GM18498 (cell line): ENCODE data around the gene TYW1B.
"Not testable (repeated sequence)": the region's sequence is repeated elsewhere in the genome, so short reads cannot be mapped to it uniquely, and the experiment has no call there.

ENCODE experiments used
- ATAC-seq: cut with Tn5 transposase; IDR thresholded peaks from one replicate; pipeline ENCODE4 v1.9.1; 2021; ENCODE audit warnings: mild to moderate bottlenecking, moderate library complexity; ENCODE audit not compliant: unreplicated experiment

The TYW1B gene

DNA sequence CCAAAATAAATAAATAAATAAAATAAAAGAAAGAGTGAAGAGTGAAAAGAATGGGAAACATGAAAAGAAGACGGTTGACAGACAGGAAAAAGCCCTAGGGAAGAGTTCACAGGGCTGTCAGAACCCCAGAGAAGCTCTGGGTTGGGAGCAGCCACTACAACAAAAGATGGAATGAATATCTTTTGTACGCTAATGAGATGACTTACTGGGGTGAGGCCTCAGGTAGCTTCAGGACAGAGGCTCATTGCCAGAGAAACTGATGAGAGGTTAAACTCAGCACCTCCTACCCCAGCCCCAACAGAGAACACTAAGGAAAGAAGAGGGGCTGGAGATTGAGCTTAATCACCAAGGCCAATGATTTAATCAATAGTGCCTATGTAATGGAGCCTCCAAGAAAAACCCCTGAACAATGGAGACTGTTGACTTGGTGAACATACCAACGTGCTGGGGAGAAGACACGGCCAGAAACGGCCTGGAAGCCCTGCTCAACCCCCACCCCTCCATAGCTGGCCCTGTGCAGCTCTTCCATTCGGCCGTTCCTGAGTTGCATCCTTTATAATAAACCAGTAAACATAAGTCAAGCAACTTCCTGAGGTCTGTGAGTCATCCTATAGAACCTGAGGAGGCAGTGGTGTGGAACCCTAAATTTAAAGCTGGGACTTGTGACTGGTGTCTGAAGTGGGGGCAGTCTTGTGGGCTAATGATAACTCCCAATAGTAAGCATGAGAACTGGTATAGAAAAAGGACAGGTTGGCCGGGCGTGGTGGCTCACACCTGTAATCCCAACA lies 11.4 kb downstream of the TYW1B start:
- ATAC-seq: not testable (repeated sequence)

GRCh38 chr7:72810437-72810836 lies 17.6 kb downstream of the TYW1B start:
- not testable (repeated sequence) for ATAC-seq

DNA sequence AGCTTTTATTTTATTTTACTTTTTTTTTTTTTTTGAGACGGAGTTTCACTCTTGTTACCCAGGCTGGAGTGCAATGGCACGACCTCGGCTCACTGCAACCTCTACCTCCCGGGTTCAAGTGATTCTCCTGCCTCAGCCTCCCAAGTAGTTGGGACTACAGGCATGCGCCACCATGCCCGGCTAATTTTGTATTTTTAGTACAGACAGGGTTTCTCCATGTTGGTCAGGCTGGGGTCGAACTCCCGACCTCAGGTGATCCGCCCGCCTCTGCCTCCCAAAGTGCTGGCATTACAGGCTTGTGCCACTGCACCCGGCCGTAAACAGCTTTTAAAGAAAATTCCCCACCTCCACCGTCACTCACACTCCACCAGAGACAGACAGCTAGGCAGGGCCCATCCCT lies 19.5 kb downstream of the TYW1B start:
- ATAC-seq: not testable (repeated sequence)

DNA sequence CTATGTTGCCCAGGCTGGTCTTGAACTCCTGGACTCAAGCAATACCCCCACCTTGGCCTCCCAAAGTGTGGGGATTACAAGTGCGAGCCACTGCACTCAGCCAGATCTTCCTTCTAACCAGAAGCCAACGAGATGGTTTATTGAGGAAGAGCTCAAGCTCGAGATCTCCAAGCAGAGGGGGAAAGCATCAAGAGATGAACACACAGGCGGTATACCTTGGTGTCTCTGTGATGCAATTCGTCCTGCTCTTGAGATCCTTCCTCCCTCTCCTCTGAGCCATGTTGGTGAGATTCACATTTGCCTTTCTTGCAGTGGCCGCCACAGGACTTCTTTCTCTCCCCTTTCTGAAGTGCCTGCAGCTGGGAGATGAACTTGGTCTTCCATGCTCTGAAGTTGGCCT lies 21.1 kb downstream of the TYW1B start:
- not testable (repeated sequence) for ATAC-seq

DNA sequence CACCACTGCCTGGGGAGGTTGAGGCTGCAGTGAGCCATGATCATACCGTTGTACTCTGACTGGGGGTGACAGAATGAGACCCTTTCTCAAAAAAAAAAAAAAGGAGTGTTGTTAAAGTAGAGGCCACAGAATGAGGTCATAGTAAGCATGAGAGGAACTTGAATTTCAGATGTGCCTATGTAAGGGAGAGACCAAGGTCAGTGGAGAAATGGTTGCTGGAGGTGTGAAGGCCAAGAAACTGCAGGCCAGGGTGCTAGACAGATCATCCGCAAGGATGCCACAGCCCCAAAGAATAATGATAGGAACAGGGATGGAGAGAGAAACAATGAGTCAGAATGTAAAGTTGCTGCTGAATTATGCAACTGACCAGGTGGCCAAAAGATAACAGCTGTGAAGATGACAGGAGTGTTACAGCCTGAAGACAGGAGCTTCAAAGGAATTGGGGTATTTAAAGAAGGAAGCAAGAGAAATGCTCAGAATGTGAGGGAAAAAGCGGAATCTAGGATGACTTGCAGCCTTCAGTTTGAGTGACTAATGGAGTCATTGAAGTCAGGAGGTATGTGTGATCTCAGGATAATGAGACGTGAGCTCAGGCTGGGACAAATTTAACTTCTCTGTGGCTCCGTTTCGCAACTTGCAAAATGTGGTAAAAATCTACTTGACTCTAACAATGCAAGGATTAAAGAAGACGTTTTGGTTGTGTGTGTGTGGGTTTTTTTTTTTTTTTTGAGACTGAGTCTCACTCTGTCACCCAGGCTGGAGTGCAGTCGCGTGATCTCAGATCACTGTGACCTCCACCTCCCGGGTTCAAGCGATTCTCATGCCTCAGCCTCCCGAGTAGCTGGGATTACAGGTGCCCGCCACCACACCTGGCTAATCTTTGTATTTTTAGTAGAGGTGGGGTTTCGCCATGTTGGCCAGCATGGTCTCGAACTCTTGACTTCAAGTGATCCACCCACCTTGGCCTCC lies 22.2 kb downstream of the TYW1B start:
- ATAC-seq: no peak

- not testable (repeated sequence) for ATAC-seq
Measured at GRCh38 chr7:72803778-72804177, 24.2 kb downstream of the TYW1B start.

GRCh38 chr7:72801564-72801963 lies 26.4 kb downstream of the TYW1B start:
- ATAC-seq: not testable (repeated sequence)

GRCh38 chr7:72795401-72795800 lies 32.6 kb downstream of the TYW1B start:
- not testable (repeated sequence) for ATAC-seq

GRCh38 chr7:72793791-72794190 lies 34.2 kb downstream of the TYW1B start:
- no peak for ATAC-seq

GRCh38 chr7:72790698-72791060 lies 37.3 kb downstream of the TYW1B start:
- not testable (repeated sequence) for ATAC-seq

- not testable (repeated sequence) for ATAC-seq
Measured at GRCh38 chr7:72790048-72790697, 37.8 kb downstream of the TYW1B start.

GRCh38 chr7:72785166-72785955 lies 42.6 kb downstream of the TYW1B start:
- no peak for ATAC-seq

DNA sequence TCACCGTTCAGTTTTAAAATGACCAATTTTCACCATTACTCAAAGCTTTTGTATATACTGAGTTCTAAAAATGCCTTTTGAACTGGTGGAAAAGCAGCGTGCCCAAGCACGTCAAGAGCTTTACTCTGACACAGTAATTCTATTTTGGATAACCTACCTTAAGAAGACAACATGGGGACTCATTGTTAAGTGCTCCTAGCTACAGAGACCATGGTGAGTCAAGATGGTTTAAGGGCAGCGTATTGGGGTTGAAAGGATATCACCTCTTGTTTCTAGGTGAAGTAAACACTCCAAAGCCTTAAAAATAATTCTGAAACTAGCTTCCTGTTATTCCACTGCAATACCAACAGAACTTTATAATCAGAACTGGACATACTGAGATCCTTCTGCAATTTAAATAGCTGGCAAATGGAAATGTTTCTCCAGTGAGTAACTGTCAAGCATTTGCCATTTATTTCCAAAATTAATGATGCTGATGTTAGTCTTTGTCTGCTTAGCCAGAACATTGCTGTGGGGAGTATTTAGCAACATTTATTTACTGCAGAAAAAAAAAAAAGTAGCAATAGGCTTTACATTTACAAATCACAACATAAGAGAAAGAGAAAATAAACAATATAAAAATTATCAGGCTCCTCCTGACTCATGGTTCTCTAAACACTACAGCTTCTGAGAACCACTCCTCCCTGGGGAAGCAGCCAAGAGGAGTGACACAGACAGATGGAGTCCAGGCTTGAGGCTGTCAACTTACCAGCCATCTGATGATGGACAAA lies 44.2 kb downstream of the TYW1B start:
- not testable (repeated sequence) for ATAC-seq

DNA sequence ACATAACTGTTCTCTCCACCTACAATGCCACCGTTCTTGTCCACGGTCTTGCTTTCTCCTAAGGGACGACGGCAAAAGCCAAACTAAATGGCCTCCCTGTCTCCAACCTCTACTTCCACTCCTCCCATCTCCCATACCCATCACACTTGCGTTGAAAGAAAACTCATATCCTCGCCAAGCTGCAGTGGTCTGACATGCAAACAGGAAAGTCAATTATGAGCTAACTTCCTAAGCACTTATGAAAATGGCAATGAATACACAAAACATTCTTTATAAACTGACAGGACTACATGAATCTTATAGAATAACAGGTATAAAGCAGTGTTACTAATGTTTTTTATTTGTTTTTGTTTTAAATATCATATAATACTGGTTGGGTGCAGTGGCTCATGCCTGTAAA lies 46.4 kb downstream of the TYW1B start:
- no peak for ATAC-seq

- ATAC-seq: no peak
Measured at GRCh38 chr7:72781161-72781560, 46.8 kb downstream of the TYW1B start.

DNA sequence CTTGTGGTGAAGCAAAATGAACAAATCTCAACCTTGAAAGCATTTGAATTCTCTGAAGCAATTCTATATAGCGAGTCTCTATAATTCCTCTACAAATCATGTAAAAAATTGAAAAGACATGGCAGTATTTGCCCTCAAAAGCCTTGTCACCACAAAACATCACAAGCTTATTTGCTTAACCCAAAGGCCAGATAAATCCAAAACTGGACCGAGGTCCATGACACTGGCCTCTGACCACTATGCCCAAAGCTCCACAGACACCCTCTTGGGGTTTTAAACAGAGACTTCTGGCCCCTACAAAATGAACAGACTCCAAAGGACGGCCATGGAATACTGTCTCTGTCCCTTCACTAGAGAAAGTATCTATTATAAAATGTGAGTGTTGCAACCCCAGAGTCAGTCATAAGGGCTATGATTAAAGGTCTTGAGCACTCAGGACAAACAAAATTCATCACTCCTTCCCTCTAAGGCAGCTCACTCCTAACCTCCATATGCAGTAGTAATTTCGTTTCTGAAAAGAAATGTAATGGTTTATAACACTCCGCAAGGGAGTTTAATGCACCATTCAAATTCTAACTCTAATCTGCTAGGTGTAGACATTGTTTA lies 47.6 kb downstream of the TYW1B start:
- ATAC-seq: not testable (repeated sequence)

DNA sequence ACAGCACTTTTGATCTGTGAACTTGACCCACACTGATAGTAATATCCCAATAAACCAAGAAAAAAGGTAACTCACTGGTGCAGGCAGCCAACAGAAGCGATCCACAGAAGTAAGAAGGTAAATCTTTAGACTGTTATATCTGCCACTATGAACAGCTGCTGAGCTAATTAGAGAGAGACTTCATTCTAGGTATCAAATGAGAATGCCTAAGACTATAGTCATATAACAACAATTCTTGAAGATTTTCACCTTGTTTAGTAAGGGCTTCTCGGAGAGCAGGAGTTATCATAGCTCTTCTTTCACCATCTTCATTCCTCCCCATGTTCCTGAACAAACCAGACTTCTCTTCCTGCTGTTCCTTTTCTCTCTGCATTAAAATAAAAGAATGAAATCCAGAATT lies 50.8 kb downstream of the TYW1B start:
- not testable (repeated sequence) for ATAC-seq

GRCh38 chr7:72772627-72773026 lies 55.4 kb downstream of the TYW1B start:
- ATAC-seq: not testable (repeated sequence)

- ATAC-seq: not testable (repeated sequence)
Measured at GRCh38 chr7:72766994-72767393, 61.0 kb downstream of the TYW1B start.
